Prostate gland (tissue), 2 donors: ENCODE results near the gene JMJD8.

Source experiments
- CTCF ChIP-seq, 4 experiments: fragments of 200-600 bp in 2 of 4; fragments of 450-650 bp in 2 of 4; sonication (generic) in 2 of 4; IDR thresholded peaks; 1 replicate in 3 of 4; 2 replicates in 1 of 4; pipeline ENCODE4 v1.5.1; 2016 to 2019; ENCODE audit warnings: antibody characterized with exemption in 4 of 4, mild to moderate bottlenecking in 2 of 4, moderate library complexity in 2 of 4
- POLR2A ChIP-seq: fragments of 450-650 bp; IDR thresholded peaks from one replicate; pipeline ENCODE4 v1.6.1; 2016; ENCODE audit warnings: antibody characterized with exemption, mild to moderate bottlenecking

- TF ChIP-seq CTCF (IDR thresholded peaks at IDR 0.05) (no peak), POLR2A (no peak)
Observed at GRCh38 chr16:687499-687898, 3.4 kb upstream of the JMJD8 start.
